Astrocyte (in vitro differentiated cells and primary cell): ENCODE results near the gene FAM25G.

ENCODE experiments used
- CTCF ChIP-seq: IDR thresholded peaks from 2 replicates; pipeline ENCODE4 v1.5.1; 2011; ENCODE audit warnings: low read depth, mild to moderate bottlenecking, inconsistent platforms, low read length, moderate library complexity; ENCODE audit not compliant: insufficient read depth
- EZH2 ChIP-seq: IDR thresholded peaks from 2 replicates; pipeline ENCODE4 v1.6.1; 2012; ENCODE audit warnings: mild to moderate bottlenecking, low read length, inconsistent platforms; ENCODE audit not compliant: insufficient read depth

GRCh38 chr10:47451998-47452494, 39.5 kb downstream of the FAM25G start:
- TF ChIP-seq CTCF = no peak
- TF ChIP-seq EZH2 = no peak
